Hypothalamus (tissue), 51 donors: ENCODE data around the gene NOP56.

Experiments used
- DNase-seq, 51 donors: peaks; one replicate each; lab custom pipeline; 2025; lab: John Stamatoyannopoulos, UW

NOP56 gene

GRCh38 chr20:2699775-2700413 lies 47.5 kb downstream of the NOP56 start:
- no peak for DNase-seq

GRCh38 chr20:2700913-2701620 lies 48.6 kb downstream of the NOP56 start:
- peak in 23 of 51 donors; percentile 9 to 63 (median 33) for DNase-seq

- DNase-seq, result no peak
Measured at GRCh38 chr20:2701671-2702081, 49.2 kb downstream of the NOP56 start.

- no peak for DNase-seq
Measured at GRCh38 chr20:2703716-2704475, 51.5 kb downstream of the NOP56 start.

- DNase-seq, result no peak
Measured at GRCh38 chr20:2705931-2706645, 53.7 kb downstream of the NOP56 start.

- no peak for DNase-seq
Measured at GRCh38 chr20:2706688-2707352, 54.4 kb downstream of the NOP56 start.

GRCh38 chr20:2707353-2708072 lies 55.1 kb downstream of the NOP56 start:
- DNase-seq, result no peak
